HG03558 (cell line): ENCODE results near the gene SGCD.
"Not testable (repeated sequence)": the region's sequence is repeated elsewhere in the genome, so short reads cannot be mapped to it uniquely, and the experiment has no call there.

ENCODE experiments used
- ATAC-seq: cut with Tn5 transposase; IDR thresholded peaks from one replicate; pipeline ENCODE4 v1.9.1; 2021; ENCODE audit warnings: moderate number of reproducible peaks; ENCODE audit not compliant: unreplicated experiment; ENCODE audit errors: extremely low read depth

Gene SGCD

GRCh38 chr5:156610582-156610981, 283.6 kb downstream of the SGCD start:
- ATAC-seq: not testable (repeated sequence)

- ATAC-seq: no peak
These were observed 288.9 kb downstream of the SGCD start for GRCh38 chr5:156615901-156616300.

- ATAC-seq: no peak
These were observed 290.5 kb downstream of the SGCD start for GRCh38 chr5:156617426-156617825.

GRCh38 chr5:156618601-156619000, 291.6 kb downstream of the SGCD start:
- no peak for ATAC-seq

- ATAC-seq: no peak
These were observed 294.8 kb downstream of the SGCD start for GRCh38 chr5:156621719-156622118.

GRCh38 chr5:156623381-156624040, 296.5 kb downstream of the SGCD start:
- ATAC-seq: no peak

GRCh38 chr5:156624686-156625085, 297.7 kb downstream of the SGCD start:
- ATAC-seq: no peak

- ATAC-seq: no peak
These were observed 301.5 kb downstream of the SGCD start for GRCh38 chr5:156628421-156628820.

- no peak for ATAC-seq
These were observed 304.0 kb downstream of the SGCD start for GRCh38 chr5:156631005-156631404.

GRCh38 chr5:156634301-156634700, 307.3 kb downstream of the SGCD start:
- ATAC-seq: no peak

- no peak for ATAC-seq
These were observed 313.8 kb downstream of the SGCD start for GRCh38 chr5:156640691-156641241.

GRCh38 chr5:156641686-156642085, 314.7 kb downstream of the SGCD start:
- ATAC-seq: no peak

GRCh38 chr5:156647034-156647451, 320.1 kb downstream of the SGCD start:
- no peak for ATAC-seq

- no peak for ATAC-seq
These were observed 327.5 kb downstream of the SGCD start for GRCh38 chr5:156654444-156654843.

- no peak for ATAC-seq
These were observed 328.8 kb downstream of the SGCD start for GRCh38 chr5:156655732-156656131.

- not testable (repeated sequence) for ATAC-seq
These were observed 337.9 kb downstream of the SGCD start for GRCh38 chr5:156664832-156665231.

- not testable (repeated sequence) for ATAC-seq
These were observed 339.7 kb downstream of the SGCD start for GRCh38 chr5:156666686-156667085.

- ATAC-seq: no peak
These were observed 340.7 kb downstream of the SGCD start for GRCh38 chr5:156667616-156668015.

- ATAC-seq: no peak
These were observed 342.5 kb downstream of the SGCD start for GRCh38 chr5:156669416-156669815.

GRCh38 chr5:156670615-156671014, 343.7 kb downstream of the SGCD start:
- ATAC-seq: no peak

GRCh38 chr5:156675395-156675794, 348.4 kb downstream of the SGCD start:
- ATAC-seq: no peak

- ATAC-seq: no peak
These were observed 351.0 kb downstream of the SGCD start for GRCh38 chr5:156677963-156678362.
